HuH-7 (cell line): Measurements from ENCODE around the gene GPRIN3.
A peak's percentile ranks its signal among the peaks of the same experiment; 100 is the strongest.
"Not testable (repeated sequence)": the region's sequence is repeated elsewhere in the genome, so short reads cannot be mapped to it uniquely, and the experiment has no call there.

Experiments
- DNase-seq: peaks from one replicate; pipeline ENCODE4 v3.0.0; 2011; ENCODE audit warnings: low spot score

The GPRIN3 gene

GRCh38 chr4:89254847-89255246 is 52.8 kb downstream of the GPRIN3 start:
- peak; percentile 37 for DNase-seq

DNA sequence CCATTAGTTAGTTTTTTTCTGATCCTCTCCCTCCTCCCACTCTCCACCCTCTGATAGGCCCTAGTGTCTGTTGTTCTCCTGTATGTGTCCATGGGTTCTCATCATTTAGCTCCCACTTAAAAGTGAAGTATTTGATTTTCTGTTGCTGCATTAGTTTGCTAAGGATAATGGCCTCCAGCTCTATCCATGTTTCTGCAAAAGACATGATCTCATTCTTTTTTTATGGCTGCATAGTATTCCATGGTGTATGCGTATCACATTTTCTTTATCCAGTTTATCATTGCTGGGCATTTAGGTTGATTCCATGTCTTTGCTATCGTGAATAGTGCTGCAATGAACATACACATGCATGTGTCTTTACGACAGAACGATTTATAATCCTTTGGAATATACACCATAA is 53.3 kb downstream of the GPRIN3 start:
- not testable (repeated sequence) for DNase-seq

DNA sequence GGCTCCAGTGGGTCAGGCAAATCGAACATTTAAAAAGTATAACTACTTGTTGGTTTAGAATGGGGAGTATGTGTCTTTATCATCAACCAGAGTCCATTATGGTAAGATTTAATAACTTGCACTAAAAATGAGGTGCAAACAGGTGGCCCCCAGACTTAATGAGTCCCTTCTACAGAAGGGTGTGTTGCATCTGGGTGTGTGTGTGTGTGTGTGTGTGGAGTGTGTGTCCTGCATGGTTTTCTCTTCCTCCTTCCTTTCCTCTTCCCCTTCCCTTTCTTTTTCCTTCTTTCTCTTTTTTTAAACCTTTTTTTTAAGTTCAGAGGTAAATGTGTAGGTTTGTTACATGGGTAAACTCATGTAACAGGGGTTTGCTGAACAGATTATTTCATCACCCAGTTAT is 53.7 kb downstream of the GPRIN3 start:
- DNase-seq = no peak

DNA sequence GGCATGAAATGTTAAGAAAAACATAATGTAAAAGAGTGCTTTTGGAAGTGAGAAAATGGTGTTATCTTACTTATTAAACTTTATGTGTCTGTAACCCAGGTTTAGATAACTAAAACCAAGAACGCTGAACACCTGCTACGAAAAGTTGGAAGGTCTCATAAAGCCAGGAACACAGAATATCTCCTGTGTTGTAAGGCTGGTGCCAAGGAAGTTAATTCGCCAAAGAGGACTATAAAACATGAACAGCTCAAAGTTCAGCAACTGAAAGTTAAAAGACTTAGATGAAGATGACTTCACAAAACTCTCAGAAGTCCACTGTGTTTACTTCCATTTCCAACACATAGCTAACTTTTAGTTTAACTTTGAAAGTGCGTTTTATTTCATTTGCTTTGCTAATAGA is 54.3 kb downstream of the GPRIN3 start:
- DNase-seq = no peak

DNA sequence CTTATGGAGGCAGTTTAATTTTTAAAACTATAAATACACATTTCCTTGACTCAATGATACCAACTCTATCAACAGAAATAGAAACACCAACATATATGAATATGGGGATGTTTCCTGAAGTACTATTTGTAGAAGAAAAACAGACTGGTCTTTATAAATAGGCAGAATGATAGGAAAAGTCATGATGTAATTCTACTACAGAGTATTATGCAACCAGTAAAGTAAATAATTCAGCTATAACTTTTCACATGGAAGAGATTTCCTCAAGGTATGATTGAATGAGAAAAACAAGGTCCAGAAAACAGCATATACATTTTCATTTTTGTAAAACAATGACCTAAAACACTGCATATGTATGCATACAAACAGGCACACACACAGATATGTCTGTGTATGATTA is 56.2 kb downstream of the GPRIN3 start:
- DNase-seq = no peak

GRCh38 chr4:89249716-89250361 is 57.8 kb downstream of the GPRIN3 start:
- no peak for DNase-seq

DNA sequence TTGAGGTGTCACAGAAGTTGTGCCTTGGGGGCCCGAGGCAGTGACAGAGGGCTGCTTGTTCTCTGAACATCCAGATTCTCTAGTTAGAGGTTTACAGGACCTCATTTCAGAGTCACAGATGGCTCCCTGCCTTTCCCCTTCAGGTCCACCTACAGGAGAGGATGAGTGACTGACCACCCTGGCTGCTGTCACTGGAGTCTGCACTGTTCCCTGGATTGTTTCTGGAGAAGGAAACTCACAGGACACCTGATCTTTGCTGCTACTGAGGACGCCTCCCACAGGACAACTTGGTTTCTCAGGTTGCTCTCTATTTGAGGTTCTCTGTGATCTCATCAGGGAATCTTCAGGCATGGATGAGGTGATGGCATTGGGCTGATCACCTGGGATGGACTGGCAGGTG is 58.3 kb downstream of the GPRIN3 start:
- no peak for DNase-seq

DNA sequence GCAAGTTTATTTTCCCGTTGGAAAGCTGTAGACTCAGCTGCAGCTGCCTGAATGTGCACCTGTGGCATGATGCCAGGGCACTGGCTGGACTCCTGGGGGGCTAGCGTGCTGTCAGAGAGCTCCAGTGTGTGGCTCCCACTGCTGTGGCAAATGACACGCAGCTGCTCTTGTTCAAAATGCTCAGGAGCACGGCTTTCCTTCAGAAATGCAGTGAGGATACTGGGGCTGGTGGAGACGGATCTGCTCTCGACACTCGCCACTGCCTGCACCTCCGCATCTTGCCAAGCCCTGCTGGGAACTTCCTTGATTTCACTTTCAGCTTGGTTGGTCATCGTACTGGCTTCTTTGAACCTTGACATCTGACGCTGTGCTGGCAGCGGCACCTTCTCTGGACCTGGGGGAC is 58.7 kb downstream of the GPRIN3 start:
- DNase-seq = no peak

DNA sequence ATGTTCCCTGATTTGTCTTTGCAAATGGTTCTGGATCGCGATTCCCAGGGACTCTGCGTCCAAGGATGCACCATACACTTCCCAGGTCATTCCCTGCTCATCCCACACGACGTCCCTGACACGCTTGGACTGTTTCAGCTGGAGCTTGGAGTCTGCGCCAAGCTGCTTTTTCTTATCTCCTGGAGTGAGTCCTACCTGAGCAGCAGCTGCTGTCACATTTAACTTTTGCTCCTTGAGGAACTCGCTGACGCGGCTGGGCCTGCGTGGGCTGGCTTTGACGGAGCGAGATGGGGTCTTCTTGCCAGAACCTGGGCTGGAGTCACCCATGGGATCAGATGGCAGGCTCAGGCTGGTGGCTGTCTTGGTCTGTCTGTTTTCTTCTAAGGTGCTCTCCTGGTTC is 59.6 kb downstream of the GPRIN3 start:
- no peak for DNase-seq

DNA sequence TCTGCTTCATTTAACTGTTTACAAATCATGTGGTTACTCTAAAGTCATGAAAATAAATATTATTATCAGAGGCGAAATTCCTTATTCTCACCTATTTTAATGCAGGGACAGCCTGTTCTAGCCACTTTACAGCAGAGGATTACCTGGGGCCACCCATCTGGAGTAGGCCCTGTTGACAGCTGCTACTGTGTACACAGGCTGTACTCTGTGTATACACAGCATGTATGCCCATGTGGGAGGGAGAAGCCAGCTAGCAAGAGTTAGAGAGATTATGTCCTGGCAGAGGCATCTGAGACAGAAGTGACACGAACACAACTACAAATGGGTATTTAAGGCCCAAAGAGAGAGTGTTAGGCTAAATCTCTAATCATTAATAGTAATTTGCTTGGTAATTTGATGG is 62.1 kb downstream of the GPRIN3 start:
- DNase-seq = no peak

- no peak for DNase-seq
Measured at GRCh38 chr4:89243733-89244252, 63.8 kb downstream of the GPRIN3 start.

- no peak for DNase-seq
Measured at GRCh38 chr4:89242864-89243732, 64.5 kb downstream of the GPRIN3 start.

GRCh38 chr4:89242216-89242615 is 65.4 kb downstream of the GPRIN3 start:
- no peak for DNase-seq

DNA sequence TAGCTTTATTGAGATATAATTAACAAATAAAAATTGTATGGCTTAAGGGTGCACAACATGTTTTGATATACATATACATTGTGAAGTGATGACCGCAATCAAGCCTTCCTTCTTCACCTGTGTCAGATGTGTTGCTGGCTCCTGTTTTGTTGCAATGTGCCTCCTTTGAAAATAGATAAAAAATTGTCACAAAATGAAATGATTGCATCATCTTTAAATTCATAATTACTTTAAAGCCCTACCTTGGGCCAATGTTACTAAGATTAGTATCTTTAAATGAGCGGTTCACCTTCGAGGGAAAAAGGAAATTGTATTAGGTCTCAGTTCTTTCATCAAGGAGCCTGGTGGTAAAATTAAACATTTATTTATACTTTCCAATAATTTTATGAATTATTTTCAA is 77.3 kb downstream of the GPRIN3 start:
- DNase-seq = no peak

DNA sequence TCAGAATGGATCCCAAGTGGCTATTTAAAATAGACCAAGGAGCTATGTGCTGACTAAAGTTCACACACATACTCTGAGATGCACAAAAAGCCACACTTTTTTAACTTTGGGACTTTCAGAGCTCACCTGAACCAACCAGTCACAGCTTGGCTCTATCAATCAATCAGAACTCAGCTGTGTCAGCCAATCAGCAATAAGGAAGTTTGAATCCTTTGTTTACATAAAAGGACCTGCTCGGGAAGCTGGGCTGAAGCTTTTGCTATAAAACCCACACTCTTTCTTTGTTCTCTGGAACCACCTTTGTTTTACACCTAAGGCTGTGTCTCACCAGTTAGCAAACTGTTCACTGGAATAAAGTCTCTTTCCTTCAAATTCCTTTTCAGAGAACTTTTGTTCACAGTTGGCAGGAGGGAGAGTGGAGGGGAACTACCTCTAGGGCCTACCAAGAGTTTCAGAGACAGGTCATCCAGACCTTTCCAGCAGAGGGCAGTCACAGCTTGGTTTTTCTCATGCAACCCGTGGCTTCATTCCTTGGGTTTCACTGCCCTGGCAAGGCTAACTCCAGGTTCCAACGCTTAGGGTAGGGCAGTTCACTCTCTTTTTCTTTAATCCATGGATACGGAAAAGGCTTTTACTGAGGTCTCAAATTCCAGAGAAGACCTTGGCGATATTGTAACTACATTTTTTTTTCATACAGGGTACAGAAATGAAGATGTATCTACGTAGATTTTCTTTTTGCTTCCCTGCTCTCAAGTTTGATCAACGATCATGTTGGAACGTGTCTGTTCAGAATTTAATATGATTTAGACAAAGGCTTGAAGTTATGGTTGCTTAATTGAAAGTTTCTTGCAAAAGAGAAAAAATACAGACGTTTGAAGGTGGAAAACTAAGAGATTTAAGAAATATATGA is 80.7 kb downstream of the GPRIN3 start:
- peak; percentile 23 for DNase-seq

- DNase-seq = no peak
Measured at GRCh38 chr4:89222170-89222569, 85.4 kb downstream of the GPRIN3 start.

DNA sequence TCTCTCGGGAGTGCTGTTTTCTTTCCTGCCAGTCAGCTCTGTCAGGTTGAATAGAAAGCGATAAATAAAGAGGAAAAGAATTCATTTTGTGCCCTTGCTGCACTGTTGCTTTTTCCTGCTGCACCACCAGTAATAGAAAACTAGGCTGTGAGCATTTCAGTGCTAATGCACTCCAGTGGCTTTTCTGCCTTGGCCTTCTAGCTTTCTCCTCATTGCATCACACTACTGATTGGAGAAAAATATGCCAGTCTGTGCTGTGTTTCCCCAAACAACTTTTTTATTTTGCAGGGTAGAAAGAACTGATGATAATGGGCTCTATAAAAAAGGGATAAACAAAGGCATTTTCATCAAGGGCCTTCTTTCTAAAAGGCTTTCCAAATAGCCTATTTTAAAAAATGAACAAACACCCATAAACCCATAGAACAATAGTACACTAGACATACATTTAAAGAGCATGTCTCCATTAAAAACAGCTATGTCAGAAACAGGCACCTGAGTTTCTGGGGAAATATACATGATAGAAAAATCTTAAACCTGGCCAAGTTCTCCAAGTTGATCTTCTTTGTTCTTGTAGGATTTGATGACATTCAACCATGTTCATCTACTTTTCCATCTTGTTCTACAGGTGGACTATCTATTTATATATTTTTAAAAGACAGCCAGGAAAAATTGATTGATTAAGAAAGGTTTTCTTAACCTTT is 86.3 kb downstream of the GPRIN3 start:
- no peak for DNase-seq

DNA sequence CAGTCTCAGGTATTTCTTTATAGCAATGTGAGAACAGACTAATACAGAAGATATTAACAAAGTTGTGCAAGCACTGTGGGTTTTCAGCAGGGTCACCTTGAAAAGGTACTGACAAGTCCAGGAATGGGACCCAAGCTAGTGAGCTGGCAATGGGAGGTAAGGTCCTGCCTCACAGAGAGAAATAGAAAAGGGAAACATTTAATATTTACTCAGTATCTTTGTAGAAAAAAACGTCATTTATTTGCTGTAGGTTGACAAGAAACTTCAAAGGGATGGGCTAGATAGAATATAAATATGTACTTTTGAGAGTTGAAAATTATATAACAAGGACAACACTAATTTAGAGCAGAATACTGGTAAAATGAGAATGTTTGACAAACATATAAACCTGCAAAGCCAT is 89.0 kb downstream of the GPRIN3 start:
- no peak for DNase-seq

DNA sequence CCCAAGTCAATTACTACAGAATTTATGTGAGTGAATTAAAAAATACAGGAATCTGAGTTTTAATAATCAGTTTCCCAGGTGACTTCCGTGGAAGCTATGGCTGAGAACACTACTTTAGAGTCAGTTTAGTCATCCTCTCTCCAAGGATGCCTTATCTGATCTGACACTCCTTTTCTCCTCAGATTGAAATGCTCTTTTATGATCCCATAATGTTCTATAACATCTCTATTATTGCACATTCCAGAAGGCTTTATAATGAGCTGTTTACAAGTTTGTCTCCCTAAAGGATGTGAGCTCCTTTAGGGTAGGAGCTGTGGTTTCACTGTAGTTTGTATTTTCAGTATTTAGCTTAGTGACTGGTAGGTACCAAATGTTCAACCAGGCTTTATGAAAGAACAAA is 90.0 kb downstream of the GPRIN3 start:
- DNase-seq = no peak

DNA sequence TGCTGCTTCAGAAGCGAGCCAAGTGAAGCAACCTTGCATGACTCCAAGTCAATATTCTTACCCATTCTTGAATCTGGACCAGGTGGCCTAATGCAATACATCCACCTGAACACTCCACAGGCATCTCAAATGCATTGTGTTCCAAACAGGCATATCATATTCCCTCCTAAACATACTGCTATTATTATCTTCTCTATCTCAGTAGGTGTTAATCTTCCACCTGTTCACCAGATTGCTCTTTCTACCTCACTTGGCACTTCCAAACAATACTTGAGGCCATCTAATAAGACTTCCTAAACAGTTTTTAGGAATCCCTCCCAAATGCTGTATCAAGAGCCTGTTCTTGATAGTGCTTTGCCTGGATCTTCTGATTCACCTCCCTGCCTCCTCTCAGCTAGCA is 90.7 kb downstream of the GPRIN3 start:
- no peak for DNase-seq

- DNase-seq = no peak
Measured at GRCh38 chr4:89216422-89216821, 91.2 kb downstream of the GPRIN3 start.

GRCh38 chr4:89215736-89216135 is 91.9 kb downstream of the GPRIN3 start:
- no peak for DNase-seq
